Measurements from ENCODE around the gene RYR1.

The RYR1 gene

DNA sequence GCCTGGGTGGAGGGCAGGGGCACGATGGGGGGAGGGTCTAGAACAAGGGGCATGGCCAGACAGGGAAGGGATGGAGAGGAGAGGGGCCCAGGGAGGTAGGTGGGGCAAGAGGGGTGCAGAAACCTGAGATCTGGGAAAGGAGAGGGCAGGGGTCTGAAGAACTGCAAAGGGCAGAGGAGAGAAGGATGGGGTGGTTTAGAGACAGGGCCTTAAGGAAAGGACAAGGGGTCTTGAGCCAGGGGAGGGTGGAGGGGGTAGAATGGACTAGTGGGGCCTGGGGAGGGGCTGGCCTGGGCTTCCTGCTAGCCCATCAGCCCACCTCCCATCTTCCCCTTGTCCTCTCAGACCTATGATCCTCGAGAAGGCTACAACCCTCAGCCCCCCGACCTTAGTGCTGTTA, 72.5 kb downstream of the RYR1 start:
- Histone ChIP-seq H3K36me3 (ENCODE audit: low read depth) (no peaks in the 10 kb centered on the region), H3K4me3 (ENCODE audit: severe bottlenecking) (no peak overlapping the region), H3K4me1 (ENCODE audit: insufficient read depth, poor library complexity, severe bottlenecking) (no peaks in the 10 kb centered on the region), H3K27me3 (ENCODE audit: insufficient read depth, poor library complexity, severe bottlenecking) (no peaks in the 10 kb centered on the region), H3K9me3 (ENCODE audit: severe bottlenecking) (no peaks in the 10 kb centered on the region), H3K27ac (ENCODE audit: poor library complexity, severe bottlenecking) (no peak overlapping the region)
- DNase-seq (ENCODE audit: low spot score): no peak
- TF ChIP-seq, protein P1, sequence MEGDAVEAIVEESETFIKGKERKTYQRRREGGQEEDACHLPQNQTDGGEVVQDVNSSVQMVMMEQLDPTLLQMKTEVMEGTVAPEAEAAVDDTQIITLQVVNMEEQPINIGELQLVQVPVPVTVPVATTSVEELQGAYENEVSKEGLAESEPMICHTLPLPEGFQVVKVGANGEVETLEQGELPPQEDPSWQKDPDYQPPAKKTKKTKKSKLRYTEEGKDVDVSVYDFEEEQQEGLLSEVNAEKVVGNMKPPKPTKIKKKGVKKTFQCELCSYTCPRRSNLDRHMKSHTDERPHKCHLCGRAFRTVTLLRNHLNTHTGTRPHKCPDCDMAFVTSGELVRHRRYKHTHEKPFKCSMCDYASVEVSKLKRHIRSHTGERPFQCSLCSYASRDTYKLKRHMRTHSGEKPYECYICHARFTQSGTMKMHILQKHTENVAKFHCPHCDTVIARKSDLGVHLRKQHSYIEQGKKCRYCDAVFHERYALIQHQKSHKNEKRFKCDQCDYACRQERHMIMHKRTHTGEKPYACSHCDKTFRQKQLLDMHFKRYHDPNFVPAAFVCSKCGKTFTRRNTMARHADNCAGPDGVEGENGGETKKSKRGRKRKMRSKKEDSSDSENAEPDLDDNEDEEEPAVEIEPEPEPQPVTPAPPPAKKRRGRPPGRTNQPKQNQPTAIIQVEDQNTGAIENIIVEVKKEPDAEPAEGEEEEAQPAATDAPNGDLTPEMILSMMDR (IDR thresholded peaks at IDR 0.05; ENCODE audit: poor library complexity, severe bottlenecking): no peak
- no peak for ATAC-seq (ENCODE audit: low read depth)

DNA sequence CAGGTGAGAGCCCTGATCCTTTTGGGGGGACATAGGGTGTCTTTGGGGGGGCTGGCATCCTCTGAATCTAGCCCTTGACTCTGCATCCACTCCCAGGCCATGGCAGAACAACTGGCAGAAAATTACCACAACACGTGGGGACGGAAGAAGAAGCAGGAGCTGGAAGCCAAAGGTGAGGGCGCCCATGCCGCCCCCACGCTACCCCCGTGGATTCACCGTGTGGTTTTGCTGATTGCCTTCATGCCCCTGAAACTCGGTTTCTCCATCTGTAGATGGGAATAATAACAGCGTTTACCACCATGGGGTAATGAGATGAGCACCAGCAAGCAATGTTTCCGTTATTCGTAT, 72.9 kb downstream of the RYR1 start:
- Histone ChIP-seq H3K4me3 (ENCODE audit: severe bottlenecking) (no peak overlapping the region), H3K9me3 (ENCODE audit: severe bottlenecking) (no peaks in the 10 kb centered on the region), H3K36me3 (ENCODE audit: low read depth) (no peaks in the 10 kb centered on the region), H3K4me1 (ENCODE audit: insufficient read depth, poor library complexity, severe bottlenecking) (no peaks in the 10 kb centered on the region), H3K27me3 (ENCODE audit: insufficient read depth, poor library complexity, severe bottlenecking) (no peaks in the 10 kb centered on the region), H3K27ac (ENCODE audit: poor library complexity, severe bottlenecking) (no peak overlapping the region)
- ATAC-seq (ENCODE audit: low read depth) (no peak), DNase-seq (ENCODE audit: low spot score) (no peak)
- TF ChIP-seq, protein P1 (IDR thresholded peaks at IDR 0.05; ENCODE audit: poor library complexity, severe bottlenecking): no peak

DNA sequence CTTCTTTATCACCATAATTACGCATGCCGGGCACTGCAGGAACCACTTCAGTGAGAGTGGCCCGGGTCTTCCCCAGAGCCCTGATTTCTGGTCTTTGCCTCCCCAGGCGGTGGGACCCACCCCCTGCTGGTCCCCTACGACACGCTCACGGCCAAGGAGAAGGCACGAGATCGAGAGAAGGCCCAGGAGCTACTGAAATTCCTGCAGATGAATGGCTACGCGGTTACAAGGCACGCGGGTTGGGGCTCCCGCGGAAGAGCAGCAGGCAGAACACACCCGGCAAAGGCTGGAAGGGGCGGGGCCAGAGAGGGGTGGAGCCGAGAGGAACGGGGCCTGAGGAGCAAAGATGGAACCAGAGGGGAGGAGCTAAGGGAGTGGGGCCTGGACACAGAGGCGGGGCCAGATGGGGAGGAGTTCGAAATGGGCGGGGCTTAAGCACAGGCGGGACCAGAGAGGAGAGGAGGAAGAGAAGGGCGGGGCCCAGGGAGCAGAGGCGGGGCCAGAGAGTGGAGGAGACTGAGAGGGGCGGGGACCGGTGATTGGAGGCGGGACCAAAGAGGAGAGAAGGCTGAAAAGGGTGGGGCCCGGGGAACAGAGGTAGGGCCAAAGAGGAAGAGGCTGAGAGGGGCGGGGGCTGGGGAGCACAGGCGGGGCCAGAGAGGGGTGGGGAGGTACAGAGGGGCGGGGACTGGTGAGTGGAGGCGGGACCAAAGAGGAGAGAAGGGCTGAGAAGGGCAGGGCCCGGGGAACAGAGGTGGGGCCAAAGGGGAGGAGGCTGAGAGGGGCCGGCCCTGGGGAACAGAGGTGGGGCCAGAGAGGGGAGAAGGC, 73.4 kb downstream of the RYR1 start:
- Histone ChIP-seq H3K36me3 (ENCODE audit: low read depth) (no peaks in the 10 kb centered on the region), H3K27ac (ENCODE audit: poor library complexity, severe bottlenecking) (no peak overlapping the region), H3K4me3 (ENCODE audit: severe bottlenecking) (no peak overlapping the region), H3K4me1 (ENCODE audit: insufficient read depth, poor library complexity, severe bottlenecking) (no peaks in the 10 kb centered on the region), H3K27me3 (ENCODE audit: insufficient read depth, poor library complexity, severe bottlenecking) (no peaks in the 10 kb centered on the region), H3K9me3 (ENCODE audit: severe bottlenecking) (no peaks in the 10 kb centered on the region)
- ATAC-seq (ENCODE audit: low read depth) (peak; percentile 84), DNase-seq (ENCODE audit: low spot score) (peak; percentile 95)
- TF ChIP-seq, protein P1 (IDR thresholded peaks at IDR 0.05; ENCODE audit: poor library complexity, severe bottlenecking): no peak

DNA sequence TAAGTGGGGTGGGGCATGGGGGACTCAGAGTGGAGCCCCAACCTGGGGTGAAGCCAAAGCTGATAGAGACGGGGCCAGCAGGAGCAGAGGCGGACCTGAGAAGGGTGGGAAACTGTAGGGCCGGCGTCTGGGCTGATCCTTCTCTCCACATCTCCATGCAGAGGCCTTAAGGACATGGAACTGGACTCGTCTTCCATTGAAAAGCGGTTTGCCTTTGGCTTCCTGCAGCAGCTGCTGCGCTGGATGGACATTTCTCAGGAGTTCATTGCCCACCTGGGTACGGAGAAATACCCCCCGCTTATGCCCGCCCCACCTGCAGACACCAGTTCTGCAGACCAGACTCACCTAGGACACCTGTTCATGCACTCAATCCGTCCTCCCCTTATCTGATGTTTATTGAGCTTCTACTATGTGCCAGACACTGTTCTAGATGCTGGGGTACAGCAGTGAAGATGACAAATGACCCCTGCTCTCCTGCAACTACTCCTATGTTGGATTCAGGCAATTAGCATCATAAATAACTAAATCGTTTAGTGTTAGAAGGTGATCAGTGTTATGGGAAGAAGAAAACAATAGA, 74.1 kb downstream of the RYR1 start:
- Histone ChIP-seq H3K4me1 (ENCODE audit: insufficient read depth, poor library complexity, severe bottlenecking) (no peaks in the 10 kb centered on the region), H3K4me3 (ENCODE audit: severe bottlenecking) (no peak overlapping the region), H3K27me3 (ENCODE audit: insufficient read depth, poor library complexity, severe bottlenecking) (no peaks in the 10 kb centered on the region), H3K27ac (ENCODE audit: poor library complexity, severe bottlenecking) (no peak overlapping the region), H3K9me3 (ENCODE audit: severe bottlenecking) (no peaks in the 10 kb centered on the region), H3K36me3 (ENCODE audit: low read depth) (no peaks in the 10 kb centered on the region)
- ATAC-seq (ENCODE audit: low read depth) (no peak), DNase-seq (ENCODE audit: low spot score) (no peak)
- TF ChIP-seq, protein P1 (IDR thresholded peaks at IDR 0.05; ENCODE audit: poor library complexity, severe bottlenecking): no peak

DNA sequence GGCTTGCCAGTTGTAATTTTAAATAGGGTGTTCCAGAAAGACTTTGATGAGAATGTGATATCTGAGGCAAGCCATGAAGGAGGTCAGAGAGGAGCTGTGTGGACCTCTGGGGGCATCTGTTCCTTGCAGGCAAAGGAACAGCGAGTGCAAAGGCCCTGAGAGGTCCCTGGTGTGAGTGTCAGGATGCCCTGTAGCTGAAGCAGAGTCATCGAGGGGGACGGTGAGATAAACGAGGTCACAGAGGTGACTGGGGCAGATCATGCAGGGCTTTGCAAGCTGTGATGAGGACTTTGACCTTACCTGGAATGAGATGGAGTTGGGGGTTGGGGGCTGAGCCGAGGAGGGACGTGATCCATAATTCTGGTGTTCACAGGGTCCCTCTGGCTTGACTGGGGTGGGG, 75.0 kb downstream of the RYR1 start:
- Histone ChIP-seq H3K4me3 (ENCODE audit: severe bottlenecking) (no peak overlapping the region), H3K9me3 (ENCODE audit: severe bottlenecking) (no peaks in the 10 kb centered on the region), H3K36me3 (ENCODE audit: low read depth) (no peaks in the 10 kb centered on the region), H3K4me1 (ENCODE audit: insufficient read depth, poor library complexity, severe bottlenecking) (no peaks in the 10 kb centered on the region), H3K27ac (ENCODE audit: poor library complexity, severe bottlenecking) (no peak overlapping the region), H3K27me3 (ENCODE audit: insufficient read depth, poor library complexity, severe bottlenecking) (no peaks in the 10 kb centered on the region)
- DNase-seq (ENCODE audit: low spot score) (no peak), ATAC-seq (ENCODE audit: low read depth) (no peak)
- TF ChIP-seq, protein P1 (IDR thresholded peaks at IDR 0.05; ENCODE audit: poor library complexity, severe bottlenecking): no peak
